DOHH2 (cell line): ENCODE data around the gene LRRC23.
A peak's percentile ranks its signal among the peaks of the same experiment; 100 is the strongest.

Experiments
- H3F3A ChIP-seq: fragments of 200-600 bp; sonication (generic), shearing (Covaris generic); 2 replicates; pipeline ENCODE4 v1.6.0; 2016; ENCODE audit warnings: antibody characterized with exemption, mild to moderate bottlenecking; ENCODE audit not compliant: control insufficient read depth, insufficient read depth
- H3K27ac ChIP-seq: fragments of 200-600 bp; sonication (generic); 2 replicates; pipeline ENCODE4 v1.5.1; 2014; ENCODE audit warnings: low read depth, mild to moderate bottlenecking, low read length, moderate library complexity
- H3K27me3 ChIP-seq: fragments of 200-600 bp; sonication (generic); 2 replicates; pipeline ENCODE4 v1.6.1; 2014; ENCODE audit warnings: mild to moderate bottlenecking, low read length, mixed read lengths; ENCODE audit not compliant: control insufficient read depth
- H3K36me3 ChIP-seq: fragments of 200-600 bp; sonication (generic); 2 replicates; pipeline ENCODE4 v1.6.1; 2014; ENCODE audit warnings: mild to moderate bottlenecking, low read length, moderate library complexity, mixed read lengths; ENCODE audit not compliant: control insufficient read depth
- H3K4me1 ChIP-seq: fragments of 200-600 bp; sonication (generic); 2 replicates; pipeline ENCODE4 v1.6.1; 2014; ENCODE audit warnings: mild to moderate bottlenecking, low read length, mixed read lengths; ENCODE audit not compliant: control insufficient read depth
- H3K4me2 ChIP-seq: fragments of 200-600 bp; sonication (generic); 2 replicates; pipeline ENCODE4 v1.6.0; 2014; ENCODE audit warnings: mild to moderate bottlenecking, low read length, moderate library complexity
- H3K4me3 ChIP-seq: fragments of 200-600 bp; sonication (generic); 2 replicates; pipeline ENCODE4 v1.5.1; 2014; ENCODE audit warnings: mild to moderate bottlenecking, low read length, mixed read lengths
- H3K79me2 ChIP-seq: fragments of 200-600 bp; sonication (generic); 2 replicates; pipeline ENCODE4 v1.6.1; 2014; ENCODE audit warnings: mild to moderate bottlenecking, low read length, mixed read lengths; ENCODE audit not compliant: control insufficient read depth
- H3K9me2 ChIP-seq: fragments of 200-600 bp; sonication (generic); replicated peaks from 2 replicates; pipeline ENCODE4 v1.6.1; 2014; ENCODE audit warnings: mild to moderate bottlenecking, low read length, mixed read lengths; ENCODE audit not compliant: control insufficient read depth
- H3K9me3 ChIP-seq: fragments of 200-600 bp; sonication (generic); 2 replicates; pipeline ENCODE4 v1.6.1; 2014; ENCODE audit warnings: antibody characterized with exemption, low read length, mixed read lengths; ENCODE audit not compliant: control insufficient read depth, insufficient read depth
- H4K20me1 ChIP-seq: fragments of 200-600 bp; sonication (generic); 2 replicates; pipeline ENCODE4 v1.6.0; 2014; ENCODE audit warnings: low read depth, mild to moderate bottlenecking, antibody characterized with exemption, low read length, moderate library complexity; ENCODE audit not compliant: control insufficient read depth, insufficient read depth
- EZH2phosphoT487 ChIP-seq: fragments of 200-600 bp; sonication (generic); IDR thresholded peaks from 2 replicates; pipeline ENCODE4 v1.6.1; 2017; ENCODE audit warnings: borderline replicate concordance, mild to moderate bottlenecking, antibody characterized with exemption, low read length, moderate library complexity, mixed read lengths
- TF ChIP-seq, protein P1 (sequence below): fragments of 200-600 bp; sonication (generic); IDR thresholded peaks from one replicate; pipeline ENCODE4 v1.5.1; 2014; ENCODE audit warnings: antibody characterized with exemption, mild to moderate bottlenecking, low read depth, low read length; ENCODE audit not compliant: poor library complexity, severe bottlenecking

LRRC23 gene

GRCh38 chr12:6957151-6957701 is 52.6 kb downstream of the LRRC23 start:
- Histone ChIP-seq H3K4me1 (peaks cover 87% of the 10 kb centered on the region), H3K36me3 (no peaks in the 10 kb centered on the region), H3K4me2 (no peak overlapping the region), H3K9me2 (no peaks in the 10 kb centered on the region), H3K27ac (no peak overlapping the region), H3F3A (no peaks in the 10 kb centered on the region; the same call in 1 of the 2 replicates), H3K79me2 (no peaks in the 10 kb centered on the region), H3K4me3 (no peak overlapping the region), H3K27me3 (peaks cover 85% of the 10 kb centered on the region), H4K20me1 (peaks cover 10% of the 10 kb centered on the region), H3K9me3 (no peaks in the 10 kb centered on the region)
- TF ChIP-seq EZH2phosphoT487, result no peak
- TF ChIP-seq, protein P1, sequence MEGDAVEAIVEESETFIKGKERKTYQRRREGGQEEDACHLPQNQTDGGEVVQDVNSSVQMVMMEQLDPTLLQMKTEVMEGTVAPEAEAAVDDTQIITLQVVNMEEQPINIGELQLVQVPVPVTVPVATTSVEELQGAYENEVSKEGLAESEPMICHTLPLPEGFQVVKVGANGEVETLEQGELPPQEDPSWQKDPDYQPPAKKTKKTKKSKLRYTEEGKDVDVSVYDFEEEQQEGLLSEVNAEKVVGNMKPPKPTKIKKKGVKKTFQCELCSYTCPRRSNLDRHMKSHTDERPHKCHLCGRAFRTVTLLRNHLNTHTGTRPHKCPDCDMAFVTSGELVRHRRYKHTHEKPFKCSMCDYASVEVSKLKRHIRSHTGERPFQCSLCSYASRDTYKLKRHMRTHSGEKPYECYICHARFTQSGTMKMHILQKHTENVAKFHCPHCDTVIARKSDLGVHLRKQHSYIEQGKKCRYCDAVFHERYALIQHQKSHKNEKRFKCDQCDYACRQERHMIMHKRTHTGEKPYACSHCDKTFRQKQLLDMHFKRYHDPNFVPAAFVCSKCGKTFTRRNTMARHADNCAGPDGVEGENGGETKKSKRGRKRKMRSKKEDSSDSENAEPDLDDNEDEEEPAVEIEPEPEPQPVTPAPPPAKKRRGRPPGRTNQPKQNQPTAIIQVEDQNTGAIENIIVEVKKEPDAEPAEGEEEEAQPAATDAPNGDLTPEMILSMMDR, result no peak

DNA sequence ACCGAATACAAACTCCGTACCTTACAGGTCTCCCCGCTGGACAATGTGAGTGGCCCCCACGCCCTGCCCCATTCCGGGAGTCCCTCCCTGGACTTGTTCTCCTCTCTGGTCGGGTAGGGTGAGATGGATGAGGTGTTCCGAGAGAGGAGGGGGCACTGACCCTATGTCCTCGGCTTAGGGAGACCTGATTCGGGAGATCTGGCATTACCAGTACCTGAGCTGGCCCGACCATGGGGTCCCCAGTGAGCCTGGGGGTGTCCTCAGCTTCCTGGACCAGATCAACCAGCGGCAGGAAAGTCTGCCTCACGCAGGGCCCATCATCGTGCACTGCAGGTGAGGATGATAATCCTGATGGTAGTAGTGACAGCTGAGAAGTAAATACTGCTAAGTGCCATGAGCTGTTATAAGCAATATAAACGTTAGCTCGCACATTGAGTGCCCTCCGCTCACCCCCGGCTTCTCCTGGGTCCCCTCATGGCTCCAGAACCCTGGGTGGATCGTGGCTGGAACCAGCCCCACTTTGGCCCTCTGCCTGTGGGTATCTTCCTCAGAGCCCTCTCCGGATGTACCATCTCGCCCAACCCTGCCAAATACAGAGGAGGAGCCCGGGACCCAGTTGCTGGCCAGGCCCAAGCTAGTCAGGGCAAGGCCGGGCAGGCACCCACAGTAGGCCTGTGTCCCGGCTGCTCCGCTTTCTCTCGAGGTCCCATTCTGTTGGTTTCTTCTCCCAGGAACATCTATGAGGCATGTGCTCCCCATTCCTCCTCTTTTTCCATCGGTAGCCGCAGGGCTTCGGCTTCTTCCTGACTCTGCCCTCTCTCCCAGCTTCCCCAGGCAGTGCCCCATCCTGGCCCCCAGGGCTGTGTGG is 53.4 kb downstream of the LRRC23 start:
- H3F3A ChIP-seq, result no peaks in the 10 kb centered on the region; the same call in 1 of the 2 replicates
- H3K4me2 ChIP-seq, result peak overlapping the region; percentile 81
- TF ChIP-seq, protein P1, result no peak
- TF ChIP-seq EZH2phosphoT487, result no peak
- H3K27me3 ChIP-seq, result peaks cover 83% of the 10 kb centered on the region
- peaks cover 3% of the 10 kb centered on the region for H4K20me1 ChIP-seq
- no peaks in the 10 kb centered on the region for H3K36me3 ChIP-seq
- no peaks in the 10 kb centered on the region for H3K79me2 ChIP-seq
- H3K27ac ChIP-seq, result no peak overlapping the region
- H3K4me1 ChIP-seq, result peaks cover 83% of the 10 kb centered on the region
- peak overlapping the region; percentile 59 for H3K4me3 ChIP-seq
- H3K9me3 ChIP-seq, result no peaks in the 10 kb centered on the region
- H3K9me2 ChIP-seq, result no peaks in the 10 kb centered on the region

GRCh38 chr12:6958609-6959057 is 54.0 kb downstream of the LRRC23 start:
- Histone ChIP-seq H3K79me2 (no peaks in the 10 kb centered on the region), H3K36me3 (no peaks in the 10 kb centered on the region), H3K4me3 (peak overlapping the region; percentile 59), H3K9me3 (no peaks in the 10 kb centered on the region), H4K20me1 (no peaks in the 10 kb centered on the region; the same call in none of the 2 replicates), H3K4me1 (peaks cover 76% of the 10 kb centered on the region), H3K4me2 (peak overlapping the region; percentile 81), H3K27me3 (peaks cover 80% of the 10 kb centered on the region), H3K9me2 (no peaks in the 10 kb centered on the region), H3F3A (no peaks in the 10 kb centered on the region; the same call in 1 of the 2 replicates), H3K27ac (0 out of 2 replicates have a peak overlapping the region, but pooled peaks have one; percentile 8)
- TF ChIP-seq, protein P1, result no peak
- TF ChIP-seq EZH2phosphoT487, result no peak
